GM13976 (cell line): ENCODE measurements around the gene CDH13.
"Not testable (repeated sequence)": the region's sequence is repeated elsewhere in the genome, so short reads cannot be mapped to it uniquely, and the experiment has no call there.

Experiments
- DNase-seq: peaks from one replicate; pipeline ENCODE4 v3.0.0; 2012; ENCODE audit warnings: low spot score
- in situ Hi-C: fragments of 300-500 bp; cut with MboI; formaldehyde crosslinking; loops from one replicate; pipeline ENCODE4 v1.12.0; 2022; ENCODE audit warnings: low sequenced_read_pairs, mixed read lengths, inconsistent platforms; ENCODE audit not compliant: unreplicated experiment
- TF ChIP-seq, protein P1 (sequence below): IDR thresholded peaks from 2 replicates; pipeline ENCODE4 v1.5.1; 2012; ENCODE audit warnings: borderline replicate concordance, mild to moderate bottlenecking; ENCODE audit not compliant: insufficient read depth; ENCODE audit errors: extremely low read depth, missing control alignments, control extremely low read depth

The CDH13 gene

DNA sequence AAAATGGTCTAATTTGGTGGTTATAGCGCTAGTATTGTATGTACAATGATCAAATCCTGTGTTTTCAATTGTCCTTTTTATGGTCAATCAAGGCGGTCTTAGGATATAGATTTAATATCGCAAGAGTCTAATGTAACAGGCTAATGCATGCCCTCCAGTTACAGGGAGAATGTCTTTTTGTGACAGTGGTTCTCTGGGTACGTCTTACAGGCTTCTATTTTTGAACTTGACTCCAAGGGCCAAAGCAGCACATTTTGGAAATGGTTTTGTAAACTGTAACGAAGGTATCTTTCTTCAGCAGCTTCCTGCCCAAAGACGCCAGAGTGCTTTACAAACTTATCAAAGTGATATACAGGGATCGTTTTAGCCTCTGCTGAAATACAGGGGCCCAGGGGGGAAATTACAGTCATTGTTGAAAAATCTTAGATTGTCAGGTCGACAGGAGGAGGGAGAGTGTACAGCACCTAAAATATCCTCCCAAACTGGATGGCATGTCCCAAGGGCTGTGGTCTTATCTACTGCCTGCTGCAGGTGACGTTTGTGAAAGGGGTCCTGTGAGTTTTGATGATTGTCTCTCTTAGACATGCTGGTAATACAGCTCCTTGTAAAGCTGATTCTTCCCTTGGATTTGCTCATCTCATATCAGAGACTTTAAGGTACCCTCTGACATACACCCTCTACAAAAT is 288.5 kb downstream of the CDH13 start:
- DNase-seq: no peak
- TF ChIP-seq, protein P1, sequence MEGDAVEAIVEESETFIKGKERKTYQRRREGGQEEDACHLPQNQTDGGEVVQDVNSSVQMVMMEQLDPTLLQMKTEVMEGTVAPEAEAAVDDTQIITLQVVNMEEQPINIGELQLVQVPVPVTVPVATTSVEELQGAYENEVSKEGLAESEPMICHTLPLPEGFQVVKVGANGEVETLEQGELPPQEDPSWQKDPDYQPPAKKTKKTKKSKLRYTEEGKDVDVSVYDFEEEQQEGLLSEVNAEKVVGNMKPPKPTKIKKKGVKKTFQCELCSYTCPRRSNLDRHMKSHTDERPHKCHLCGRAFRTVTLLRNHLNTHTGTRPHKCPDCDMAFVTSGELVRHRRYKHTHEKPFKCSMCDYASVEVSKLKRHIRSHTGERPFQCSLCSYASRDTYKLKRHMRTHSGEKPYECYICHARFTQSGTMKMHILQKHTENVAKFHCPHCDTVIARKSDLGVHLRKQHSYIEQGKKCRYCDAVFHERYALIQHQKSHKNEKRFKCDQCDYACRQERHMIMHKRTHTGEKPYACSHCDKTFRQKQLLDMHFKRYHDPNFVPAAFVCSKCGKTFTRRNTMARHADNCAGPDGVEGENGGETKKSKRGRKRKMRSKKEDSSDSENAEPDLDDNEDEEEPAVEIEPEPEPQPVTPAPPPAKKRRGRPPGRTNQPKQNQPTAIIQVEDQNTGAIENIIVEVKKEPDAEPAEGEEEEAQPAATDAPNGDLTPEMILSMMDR: no peak
- in situ Hi-C loops: no loop called here

DNA sequence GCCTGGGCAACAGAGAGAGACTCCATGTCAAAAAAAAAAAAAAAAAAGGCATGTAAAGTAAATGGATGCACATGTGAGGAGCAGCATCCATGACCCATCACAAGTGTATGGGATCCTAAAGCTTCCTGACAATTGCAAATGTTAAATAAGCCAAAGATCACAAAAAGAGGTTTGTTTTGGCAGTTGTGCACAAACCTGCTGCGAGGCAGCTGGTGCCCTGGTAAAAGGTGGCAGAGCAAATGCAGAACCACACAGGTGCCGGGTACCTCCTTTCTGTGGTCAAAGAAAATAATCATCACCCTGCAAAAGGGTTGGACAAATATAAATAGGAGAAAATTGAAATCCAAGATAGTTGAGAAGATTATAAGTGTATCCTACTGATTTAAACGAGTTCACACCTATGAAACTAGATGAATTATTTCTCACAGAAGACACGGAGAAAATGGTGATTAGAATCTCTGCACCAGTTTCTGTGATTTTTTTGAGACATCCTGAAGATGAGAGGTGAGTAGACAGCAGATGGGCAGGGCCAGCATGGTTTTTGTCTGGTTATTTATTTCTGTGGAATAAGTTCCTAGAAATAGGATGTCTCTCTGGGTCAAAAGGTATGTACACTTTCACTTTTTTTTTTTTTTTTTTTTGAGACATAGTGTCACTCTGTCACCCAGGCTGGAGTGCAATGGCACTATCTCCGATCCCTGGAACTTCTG is 291.3 kb downstream of the CDH13 start:
- TF ChIP-seq, protein P1: no peak
- in situ Hi-C loops: no loop called here
- DNase-seq: no peak

DNA sequence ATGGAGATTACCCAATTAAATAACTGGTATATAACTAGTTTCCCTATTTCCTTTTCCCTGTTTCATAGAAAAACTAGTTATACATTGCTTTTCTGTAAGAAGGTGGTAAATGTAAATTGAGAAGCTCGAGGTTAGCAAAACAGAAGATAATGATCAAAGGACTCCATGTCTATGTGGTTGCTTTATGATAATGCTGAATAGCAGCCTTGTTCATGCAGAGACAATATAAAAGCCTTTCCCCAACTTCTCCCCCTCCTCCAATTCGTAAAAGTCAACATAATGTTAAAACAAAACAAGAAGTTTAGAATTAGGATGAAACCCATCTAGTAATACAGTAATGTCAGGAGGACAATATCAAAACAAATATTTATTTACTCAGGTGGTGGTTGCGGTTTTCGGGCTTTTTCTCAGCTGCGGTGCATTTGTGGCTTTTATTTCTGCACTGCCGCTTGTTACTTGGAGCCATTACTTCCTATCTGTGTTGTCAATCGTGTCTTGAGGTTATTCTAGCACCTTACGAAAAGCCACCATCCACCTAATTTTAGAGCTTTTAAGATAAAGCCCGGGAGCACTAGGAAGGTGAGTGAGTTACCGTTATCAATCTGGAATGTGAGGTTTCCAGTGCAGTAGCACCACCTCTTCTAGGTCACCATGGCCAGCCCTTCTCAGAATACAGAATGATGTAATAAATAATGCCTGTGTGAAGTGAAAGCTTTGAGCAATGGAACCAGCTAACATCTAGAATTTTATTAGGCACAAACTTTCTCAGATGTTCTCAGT is 297.5 kb downstream of the CDH13 start:
- in situ Hi-C loops: no loop called here
- no peak for DNase-seq
- TF ChIP-seq, protein P1: no peak

DNA sequence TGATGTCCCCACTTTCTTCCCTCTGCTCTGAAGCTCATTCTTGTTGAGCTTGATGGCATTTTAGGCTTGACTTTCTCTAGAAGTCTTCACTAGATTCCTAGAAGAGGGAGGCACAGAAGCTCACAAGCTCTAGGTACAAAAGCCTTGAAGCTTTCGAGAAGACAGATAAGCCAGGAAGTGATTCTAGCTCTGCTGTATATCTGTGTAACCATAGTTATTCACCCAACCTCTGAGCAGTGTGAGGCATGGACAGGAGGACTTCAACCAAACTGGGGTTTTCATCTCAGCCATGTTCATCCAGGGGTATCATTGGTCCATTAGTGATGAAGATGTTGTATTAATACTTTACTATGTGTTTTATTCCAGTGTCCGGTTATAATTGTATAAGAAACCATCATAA is 299.7 kb downstream of the CDH13 start:
- in situ Hi-C loops: no loop called here
- TF ChIP-seq, protein P1: no peak
- no peak for DNase-seq

DNA sequence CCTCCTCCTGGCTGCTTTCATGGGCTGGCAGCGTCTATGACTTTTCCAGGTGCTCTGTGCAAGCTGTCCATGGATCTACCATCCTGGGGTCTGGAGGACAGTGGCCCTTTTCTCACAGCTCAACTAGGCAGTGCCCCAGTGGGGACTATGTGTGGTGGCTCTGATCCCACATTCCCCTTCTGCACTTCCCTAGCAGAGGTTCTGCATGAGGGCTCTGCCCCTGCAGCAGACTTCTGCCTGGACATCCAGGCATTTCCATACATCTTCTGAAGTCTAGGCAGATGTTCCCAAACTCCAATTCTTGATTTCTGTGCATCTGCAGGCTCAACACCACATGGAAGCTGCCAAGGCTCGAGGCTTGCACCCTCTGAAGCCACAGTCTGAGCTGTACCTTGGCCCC is 307.2 kb downstream of the CDH13 start:
- DNase-seq, in situ Hi-C loops: not testable (repeated sequence)

DNA sequence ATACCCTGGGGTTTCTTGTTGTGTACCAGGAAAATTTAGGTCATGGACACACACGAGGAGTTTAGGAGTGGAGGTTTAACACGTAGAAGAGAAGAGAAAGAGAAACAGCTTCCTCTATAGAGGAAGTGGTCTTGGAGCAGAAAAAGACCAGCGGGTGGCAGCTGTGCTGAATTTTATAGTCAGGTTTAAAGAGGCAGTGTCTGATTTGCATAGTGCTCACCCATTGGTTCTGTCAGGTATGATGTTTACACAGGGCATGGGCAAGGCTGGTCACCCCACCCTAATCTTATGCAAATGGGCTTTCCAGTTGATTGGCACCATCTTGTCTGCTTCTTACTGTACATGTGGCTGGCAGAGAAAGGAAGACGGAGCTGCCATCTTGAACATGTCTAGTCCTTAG is 309.0 kb downstream of the CDH13 start:
- in situ Hi-C loops: no loop called here
- TF ChIP-seq, protein P1: no peak
- no peak for DNase-seq
